ENCODE measurements around the gene USP20.

The USP20 gene

DNA sequence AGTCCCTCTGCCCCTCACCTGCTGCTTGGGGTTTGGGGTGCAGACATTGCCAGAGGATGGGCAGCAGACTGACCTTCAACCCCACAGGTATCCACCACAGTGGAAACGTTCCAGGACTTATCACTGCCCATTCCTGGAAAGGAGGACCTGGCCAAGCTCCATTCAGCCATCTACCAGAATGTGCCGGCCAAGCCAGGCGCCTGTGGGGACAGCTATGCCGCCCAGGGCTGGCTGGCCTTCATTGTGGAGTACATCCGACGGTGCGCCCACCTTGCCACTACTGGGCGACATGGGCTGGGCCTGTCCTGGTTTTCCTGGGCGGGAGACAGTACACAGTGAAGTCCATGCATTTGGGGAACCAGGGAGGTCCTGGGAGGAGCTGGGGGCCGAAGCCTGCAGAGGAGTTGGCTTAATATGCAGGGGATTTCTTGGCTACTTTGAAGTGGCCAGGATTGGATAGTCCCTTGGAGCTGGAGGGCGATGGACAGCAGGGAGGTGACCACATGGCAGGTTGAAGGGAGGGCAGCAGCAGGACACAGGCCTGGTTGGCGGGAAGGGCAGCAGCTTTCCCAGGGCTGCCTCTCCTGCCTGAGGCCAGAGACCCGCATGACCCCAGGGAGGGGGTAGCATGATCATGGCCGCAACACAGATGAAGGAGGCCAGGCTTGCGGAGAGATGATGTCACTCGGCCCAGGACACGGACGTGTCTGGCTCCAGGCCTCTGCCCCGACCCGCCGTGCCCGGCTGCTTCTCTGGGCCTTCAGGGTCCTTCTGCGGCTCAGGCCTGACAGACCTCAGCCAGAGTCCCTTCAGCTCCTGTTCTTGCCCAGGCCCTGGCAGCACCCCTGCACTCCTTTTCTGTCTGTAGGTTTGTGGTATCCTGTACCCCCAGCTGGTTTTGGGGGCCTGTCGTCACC, 34.6 kb downstream of the USP20 start:
- POLR2A ChIA-PET: interaction anchor here (1.1 kb wide), 1 partner anchor 10 kb away, joined by 3 read pairs; no protein-coding TSS in a partner anchor
- H3K27ac ChIP-seq (ENCODE audit: insufficient read depth in 1 of 2, low read depth in 1 of 2, low read length in 2 of 2, poor library complexity in 1 of 2, severe bottlenecking in 2 of 2): no peak overlapping the region

DNA sequence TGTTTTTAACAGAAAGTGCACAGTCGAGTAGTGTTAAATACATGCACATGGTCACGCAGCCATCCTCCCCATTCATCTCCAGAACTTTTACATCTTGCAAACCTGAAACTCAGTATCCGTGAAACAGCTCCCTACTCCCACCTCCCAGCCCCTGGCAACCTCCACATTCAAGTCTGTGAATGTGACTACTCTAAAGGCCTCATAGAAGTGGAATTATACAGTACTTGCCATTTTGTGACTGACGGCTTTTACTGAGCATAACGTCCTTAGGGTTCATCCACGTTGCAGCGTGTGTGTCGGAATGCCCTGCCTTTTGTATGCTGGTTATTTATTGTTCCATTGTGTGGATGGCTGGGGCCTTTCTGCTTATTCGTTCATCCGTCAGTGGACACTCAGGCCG, 35.8 kb downstream of the USP20 start:
- Histone ChIP-seq H3K27me3 (replicated peaks in 2 of 5; ENCODE audit: control insufficient read depth in 4 of 5, insufficient read depth in 5 of 5, low read length in 4 of 5) (no peaks in the 10 kb centered on the region), H3K9me3 (ENCODE audit: control extremely low read depth in 1 of 5, control insufficient read depth in 4 of 5, insufficient read depth in 2 of 5, low read depth in 1 of 5, low read length in 4 of 5) (no peaks in the 10 kb centered on the region), H3K4me3 (ENCODE audit: control insufficient read depth in 1 of 7, extremely low read depth in 1 of 7, insufficient read depth in 4 of 7, low read depth in 2 of 7, low read length in 6 of 7) (no peak overlapping the region), H3K4me1 (ENCODE audit: control extremely low read depth in 1 of 4, control insufficient read depth in 4 of 4, insufficient read depth in 4 of 4, low read length in 3 of 4) (peaks cover 0 to 21% (median 9%) of the 10 kb centered on the region in 4 experiments), H3K36me3 (ENCODE audit: control insufficient read depth in 4 of 4, insufficient read depth in 4 of 4, low read length in 3 of 4) (peaks cover 8 to 83% (median 56%) of the 10 kb centered on the region in 4 experiments), H3K27ac (ENCODE audit: insufficient read depth in 1 of 2, low read depth in 1 of 2, low read length in 2 of 2, poor library complexity in 1 of 2, severe bottlenecking in 2 of 2) (no peak overlapping the region)
- DNase-seq: no peak
- CTCF ChIA-PET: interaction anchor here (0.7 to 1.3 kb wide), 2 partner anchors 10 to 77 kb away, joined by 3 to 4 read pairs; no protein-coding TSS in a partner anchor
- 97% methylated on average over 7 of the region's 11 CpGs for WGBS (ENCODE audit: insufficient coverage)
- POLR2A ChIA-PET: no interaction called here

More for the DNA sequence above, 34.6 kb downstream of the USP20 start:
- CTCF ChIA-PET: interaction anchor here (0.7 to 2.5 kb wide), 5 partner anchors 9 to 76 kb away, joined by 3 to 6 read pairs (median 5); no protein-coding TSS in a partner anchor
- no peak for DNase-seq
- peaks cover 1 to 30% (median 15%) of the 10 kb centered on the region in 4 experiments for H3K4me1 ChIP-seq (ENCODE audit: control extremely low read depth in 1 of 4, control insufficient read depth in 4 of 4, insufficient read depth in 4 of 4, low read length in 3 of 4)
- peaks cover 5 to 80% (median 50%) of the 10 kb centered on the region in 4 experiments for H3K36me3 ChIP-seq (ENCODE audit: control insufficient read depth in 4 of 4, insufficient read depth in 4 of 4, low read length in 3 of 4)
- no peaks in the 10 kb centered on the region for H3K27me3 ChIP-seq (replicated peaks in 2 of 5; ENCODE audit: control insufficient read depth in 4 of 5, insufficient read depth in 5 of 5, low read length in 4 of 5)
- H3K4me3 ChIP-seq (ENCODE audit: control insufficient read depth in 1 of 7, extremely low read depth in 1 of 7, insufficient read depth in 4 of 7, low read depth in 2 of 7, low read length in 6 of 7): no peak overlapping the region
- H3K9me3 ChIP-seq (ENCODE audit: control extremely low read depth in 1 of 5, control insufficient read depth in 4 of 5, insufficient read depth in 2 of 5, low read depth in 1 of 5, low read length in 4 of 5): no peaks in the 10 kb centered on the region
- 98% methylated on average over 22 of the region's 24 CpGs for WGBS (ENCODE audit: insufficient coverage)

DNA sequence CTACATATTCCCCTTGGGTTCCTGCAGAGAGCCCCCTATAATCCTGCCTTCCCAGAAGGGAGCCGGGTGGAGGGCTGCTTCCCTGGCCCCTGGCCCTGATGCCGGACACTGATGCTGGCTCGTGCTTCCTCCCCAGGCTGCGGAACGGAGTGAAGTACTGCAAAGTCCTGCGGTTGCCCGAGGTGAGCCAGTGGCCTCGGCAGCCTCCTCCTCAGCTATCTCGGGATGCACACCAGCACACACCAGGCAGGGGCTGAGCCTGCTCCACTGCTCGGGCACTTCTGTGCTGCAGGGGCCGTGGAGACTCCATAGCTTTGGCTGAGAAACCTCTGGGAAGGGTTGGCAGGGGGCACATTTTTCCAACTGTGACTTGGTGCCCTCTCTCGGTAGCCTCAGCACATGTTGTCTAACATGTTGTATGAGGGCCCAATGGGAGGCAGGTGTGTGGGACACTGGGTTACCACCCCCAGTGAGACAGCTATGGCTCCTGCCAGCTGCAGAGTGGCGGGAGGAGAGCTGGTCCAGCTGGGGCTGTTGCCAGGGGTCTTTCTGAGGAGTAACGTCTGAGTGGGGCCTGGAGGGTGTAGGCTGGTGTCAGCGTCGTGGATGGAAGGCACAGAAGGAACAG, 38.4 kb downstream of the USP20 start:
- CTCF ChIA-PET: interaction anchor here (0.7 to 1.5 kb wide), 2 partner anchors 9 to 10 kb away, joined by 4 to 5 read pairs; no protein-coding TSS in a partner anchor
- no peaks in the 10 kb centered on the region for H3K27me3 ChIP-seq (replicated peaks in 2 of 5; ENCODE audit: control insufficient read depth in 4 of 5, insufficient read depth in 5 of 5, low read length in 4 of 5)
- no peak overlapping the region for H3K4me3 ChIP-seq (ENCODE audit: control insufficient read depth in 1 of 7, extremely low read depth in 1 of 7, insufficient read depth in 4 of 7, low read depth in 2 of 7, low read length in 6 of 7)
- WGBS (ENCODE audit: insufficient coverage): 88% methylated on average over 9 of the region's 16 CpGs
- H3K4me1 ChIP-seq (ENCODE audit: control extremely low read depth in 1 of 4, control insufficient read depth in 4 of 4, insufficient read depth in 4 of 4, low read length in 3 of 4): peaks cover 0 to 15% (median 6%) of the 10 kb centered on the region in 4 experiments
- H3K9me3 ChIP-seq (ENCODE audit: control extremely low read depth in 1 of 5, control insufficient read depth in 4 of 5, insufficient read depth in 2 of 5, low read depth in 1 of 5, low read length in 4 of 5): no peaks in the 10 kb centered on the region
- DNase-seq: no peak
- H3K27ac ChIP-seq (ENCODE audit: insufficient read depth in 1 of 2, low read depth in 1 of 2, low read length in 2 of 2, poor library complexity in 1 of 2, severe bottlenecking in 2 of 2): no peak overlapping the region
- POLR2A ChIA-PET: no interaction called here
- H3K36me3 ChIP-seq (ENCODE audit: control insufficient read depth in 4 of 4, insufficient read depth in 4 of 4, low read length in 3 of 4): peaks cover 13 to 76% (median 50%) of the 10 kb centered on the region in 4 experiments

DNA sequence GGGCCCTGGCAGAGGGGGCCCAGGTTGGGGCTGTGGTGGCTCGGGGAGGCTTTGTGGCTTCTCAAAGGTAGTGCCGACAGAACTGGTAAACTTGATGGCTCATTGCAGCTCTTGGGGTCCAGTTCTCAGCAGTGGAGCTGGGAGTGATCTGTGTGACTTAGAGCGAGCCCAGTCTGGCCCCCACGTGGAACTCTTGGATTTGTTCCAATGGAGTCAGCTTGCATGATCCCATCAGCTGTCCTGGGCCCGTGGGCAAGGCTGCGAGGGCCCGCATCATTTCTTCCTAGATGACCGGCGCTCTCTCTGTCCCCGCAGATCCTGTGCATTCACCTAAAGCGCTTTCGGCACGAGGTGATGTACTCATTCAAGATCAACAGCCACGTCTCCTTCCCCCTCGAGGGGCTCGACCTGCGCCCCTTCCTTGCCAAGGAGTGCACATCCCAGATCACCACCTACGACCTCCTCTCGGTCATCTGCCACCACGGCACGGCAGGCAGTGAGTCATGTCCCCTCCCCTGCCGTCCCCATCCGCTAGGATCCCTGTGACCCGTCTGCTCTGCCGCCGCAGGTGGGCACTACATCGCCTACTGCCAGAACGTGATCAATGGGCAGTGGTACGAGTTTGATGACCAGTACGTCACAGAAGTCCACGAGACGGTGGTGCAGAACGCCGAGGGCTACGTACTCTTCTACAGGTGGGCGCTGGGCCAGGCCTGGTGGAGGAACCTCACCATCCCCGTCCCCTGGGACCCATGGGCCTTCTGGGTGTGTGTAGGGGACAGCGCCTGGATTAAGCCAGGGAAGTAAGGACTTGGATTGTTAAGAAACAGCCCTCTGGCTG, 39.2 kb downstream of the USP20 start:
- WGBS (ENCODE audit: insufficient coverage): 98% methylated on average over 38 of the region's 38 CpGs

DNA sequence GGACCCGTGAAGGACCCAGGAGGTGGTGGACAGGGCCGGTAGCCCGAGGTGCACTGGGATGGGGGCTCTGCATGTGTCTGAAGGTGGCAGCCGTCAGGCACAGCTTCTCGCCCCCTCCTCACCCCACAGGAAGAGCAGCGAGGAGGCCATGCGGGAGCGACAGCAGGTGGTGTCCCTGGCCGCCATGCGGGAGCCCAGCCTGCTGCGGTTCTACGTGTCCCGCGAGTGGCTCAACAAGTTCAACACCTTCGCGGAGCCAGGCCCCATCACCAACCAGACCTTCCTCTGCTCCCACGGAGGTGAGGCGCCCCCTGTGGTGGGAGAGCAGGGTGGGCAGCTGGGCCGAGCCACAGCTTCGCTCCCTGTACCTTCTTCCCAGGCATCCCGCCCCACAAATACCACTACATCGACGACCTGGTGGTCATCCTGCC, 39.9 kb downstream of the USP20 start:
- no peaks in the 10 kb centered on the region for H3K27me3 ChIP-seq (replicated peaks in 2 of 5; ENCODE audit: control insufficient read depth in 4 of 5, insufficient read depth in 5 of 5, low read length in 4 of 5)
- DNase-seq: no peak
- no peak overlapping the region for H3K4me3 ChIP-seq (ENCODE audit: control insufficient read depth in 1 of 7, extremely low read depth in 1 of 7, insufficient read depth in 4 of 7, low read depth in 2 of 7, low read length in 6 of 7)
- ChIA-PET CTCF (interaction anchor here (1.0 to 1.5 kb wide), 5 partner anchors 8 to 13 kb away, joined by 3 to 5 read pairs (median 3); no protein-coding TSS in a partner anchor), POLR2A (interaction anchor here (0.6 to 0.9 kb wide), 2 partner anchors 58 to 273 kb away, joined by 3 read pairs; no protein-coding TSS in a partner anchor)
- H3K4me1 ChIP-seq (ENCODE audit: control extremely low read depth in 1 of 4, control insufficient read depth in 4 of 4, insufficient read depth in 4 of 4, low read length in 3 of 4): peaks cover 0 to 6% (median 5%) of the 10 kb centered on the region in 4 experiments
- peaks cover 11 to 72% (median 41%) of the 10 kb centered on the region in 4 experiments for H3K36me3 ChIP-seq (ENCODE audit: control insufficient read depth in 4 of 4, insufficient read depth in 4 of 4, low read length in 3 of 4)
- H3K27ac ChIP-seq (ENCODE audit: insufficient read depth in 1 of 2, low read depth in 1 of 2, low read length in 2 of 2, poor library complexity in 1 of 2, severe bottlenecking in 2 of 2): no peak overlapping the region
- WGBS (ENCODE audit: insufficient coverage): 95% methylated on average over 14 of the region's 23 CpGs
- H3K9me3 ChIP-seq (ENCODE audit: control extremely low read depth in 1 of 5, control insufficient read depth in 4 of 5, insufficient read depth in 2 of 5, low read depth in 1 of 5, low read length in 4 of 5): no peaks in the 10 kb centered on the region

More for the DNA sequence above, 39.2 kb downstream of the USP20 start:
- H3K4me3 ChIP-seq (ENCODE audit: control insufficient read depth in 1 of 7, extremely low read depth in 1 of 7, insufficient read depth in 4 of 7, low read depth in 2 of 7, low read length in 6 of 7): no peak overlapping the region
- no peaks in the 10 kb centered on the region for H3K9me3 ChIP-seq (ENCODE audit: control extremely low read depth in 1 of 5, control insufficient read depth in 4 of 5, insufficient read depth in 2 of 5, low read depth in 1 of 5, low read length in 4 of 5)
- peaks cover 0 to 7% (median 3%) of the 10 kb centered on the region in 4 experiments for H3K4me1 ChIP-seq (ENCODE audit: control extremely low read depth in 1 of 4, control insufficient read depth in 4 of 4, insufficient read depth in 4 of 4, low read length in 3 of 4)
- peaks cover 11 to 72% (median 46%) of the 10 kb centered on the region in 4 experiments for H3K36me3 ChIP-seq (ENCODE audit: control insufficient read depth in 4 of 4, insufficient read depth in 4 of 4, low read length in 3 of 4)
- CTCF ChIA-PET: interaction anchor here (0.7 to 1.5 kb wide), 6 partner anchors 9 to 12 kb away, joined by 3 to 5 read pairs (median 4); no protein-coding TSS in a partner anchor
- H3K27me3 ChIP-seq (replicated peaks in 2 of 5; ENCODE audit: control insufficient read depth in 4 of 5, insufficient read depth in 5 of 5, low read length in 4 of 5): no peaks in the 10 kb centered on the region
- no peak overlapping the region for H3K27ac ChIP-seq (ENCODE audit: insufficient read depth in 1 of 2, low read depth in 1 of 2, low read length in 2 of 2, poor library complexity in 1 of 2, severe bottlenecking in 2 of 2)
- DNase-seq: no peak
- POLR2A ChIA-PET: no interaction called here

DNA sequence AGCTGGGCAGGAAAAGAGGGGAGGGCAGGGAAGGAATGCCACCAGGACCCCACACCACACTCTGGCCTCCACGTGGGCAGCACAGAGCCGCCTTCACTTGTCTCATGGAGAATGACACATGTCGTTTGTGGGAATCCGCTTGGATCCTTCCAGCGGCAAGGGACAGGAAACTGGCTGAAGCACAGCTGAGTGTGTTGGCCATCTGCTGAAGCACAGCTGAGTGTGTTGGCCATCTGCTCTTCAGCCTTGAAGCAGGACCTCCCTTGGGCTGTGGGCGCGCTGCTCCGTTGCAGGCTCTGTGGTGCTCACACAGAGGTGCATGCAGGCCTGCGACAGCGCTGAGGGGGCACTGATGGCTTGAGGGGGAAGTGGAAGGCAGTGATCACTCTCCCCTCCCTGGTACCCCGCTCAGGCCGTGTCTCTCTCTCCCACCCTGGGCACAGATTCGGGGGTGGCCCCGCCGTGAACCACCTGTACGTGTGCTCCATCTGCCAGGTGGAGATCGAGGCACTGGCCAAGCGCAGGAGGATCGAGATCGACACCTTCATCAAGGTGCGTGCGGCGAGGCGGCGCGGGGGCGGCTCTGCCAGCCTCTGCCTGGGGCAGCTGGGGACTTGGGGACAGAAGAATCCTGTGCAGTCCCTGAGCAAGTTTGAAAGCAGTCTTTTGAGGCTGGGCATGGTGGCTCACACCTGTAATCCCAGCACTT, 40.6 kb downstream of the USP20 start:
- 97% methylated on average over 27 of the region's 27 CpGs for WGBS (ENCODE audit: insufficient coverage)
- ChIA-PET POLR2A (interaction anchor here (0.6 to 0.9 kb wide), 2 partner anchors 59 to 272 kb away, joined by 3 read pairs; no protein-coding TSS in a partner anchor), CTCF (interaction anchor here (0.7 to 1.2 kb wide), 5 partner anchors 7 to 12 kb away, joined by 3 to 5 read pairs (median 3); no protein-coding TSS in a partner anchor)
- no peak overlapping the region for H3K27ac ChIP-seq (ENCODE audit: insufficient read depth in 1 of 2, low read depth in 1 of 2, low read length in 2 of 2, poor library complexity in 1 of 2, severe bottlenecking in 2 of 2)
- H3K9me3 ChIP-seq (ENCODE audit: control extremely low read depth in 1 of 5, control insufficient read depth in 4 of 5, insufficient read depth in 2 of 5, low read depth in 1 of 5, low read length in 4 of 5): no peaks in the 10 kb centered on the region
- peaks cover 0 to 10% (median 5%) of the 10 kb centered on the region in 4 experiments for H3K4me1 ChIP-seq (ENCODE audit: control extremely low read depth in 1 of 4, control insufficient read depth in 4 of 4, insufficient read depth in 4 of 4, low read length in 3 of 4)
- no peak overlapping the region for H3K4me3 ChIP-seq (ENCODE audit: control insufficient read depth in 1 of 7, extremely low read depth in 1 of 7, insufficient read depth in 4 of 7, low read depth in 2 of 7, low read length in 6 of 7)
- no peaks in the 10 kb centered on the region for H3K27me3 ChIP-seq (replicated peaks in 2 of 5; ENCODE audit: control insufficient read depth in 4 of 5, insufficient read depth in 5 of 5, low read length in 4 of 5)
- H3K36me3 ChIP-seq (ENCODE audit: control insufficient read depth in 4 of 4, insufficient read depth in 4 of 4, low read length in 3 of 4): peaks cover 11 to 74% (median 40%) of the 10 kb centered on the region in 4 experiments
- DNase-seq: no peak
